Keratinocyte (primary cell): ENCODE measurements around the gene SLC38A8.

Source experiments
- EZH2 ChIP-seq: IDR thresholded peaks from one replicate; pipeline ENCODE4 v1.6.1; 2012; ENCODE audit warnings: inconsistent platforms, mild to moderate bottlenecking, low read length, moderate library complexity
- TF ChIP-seq, protein P1 (sequence below), 3 experiments: IDR thresholded peaks in 1 of 3; conservative IDR thresholded peaks in 1 of 3; optimal IDR thresholded peaks in 1 of 3; 2 replicates in 2 of 3; 3 replicates in 1 of 3; pipeline versions ENCODE3 to v1.5.1; 2011; ENCODE audit warnings: low read length in 3 of 3, mild to moderate bottlenecking in 3 of 3, moderate library complexity in 2 of 3, control low read depth in 1 of 3, inconsistent platforms in 1 of 3; ENCODE audit not compliant: insufficient read depth in 2 of 3; ENCODE audit errors: extremely low read depth in 1 of 3

- TF ChIP-seq EZH2: no peak
- TF ChIP-seq, protein P1, sequence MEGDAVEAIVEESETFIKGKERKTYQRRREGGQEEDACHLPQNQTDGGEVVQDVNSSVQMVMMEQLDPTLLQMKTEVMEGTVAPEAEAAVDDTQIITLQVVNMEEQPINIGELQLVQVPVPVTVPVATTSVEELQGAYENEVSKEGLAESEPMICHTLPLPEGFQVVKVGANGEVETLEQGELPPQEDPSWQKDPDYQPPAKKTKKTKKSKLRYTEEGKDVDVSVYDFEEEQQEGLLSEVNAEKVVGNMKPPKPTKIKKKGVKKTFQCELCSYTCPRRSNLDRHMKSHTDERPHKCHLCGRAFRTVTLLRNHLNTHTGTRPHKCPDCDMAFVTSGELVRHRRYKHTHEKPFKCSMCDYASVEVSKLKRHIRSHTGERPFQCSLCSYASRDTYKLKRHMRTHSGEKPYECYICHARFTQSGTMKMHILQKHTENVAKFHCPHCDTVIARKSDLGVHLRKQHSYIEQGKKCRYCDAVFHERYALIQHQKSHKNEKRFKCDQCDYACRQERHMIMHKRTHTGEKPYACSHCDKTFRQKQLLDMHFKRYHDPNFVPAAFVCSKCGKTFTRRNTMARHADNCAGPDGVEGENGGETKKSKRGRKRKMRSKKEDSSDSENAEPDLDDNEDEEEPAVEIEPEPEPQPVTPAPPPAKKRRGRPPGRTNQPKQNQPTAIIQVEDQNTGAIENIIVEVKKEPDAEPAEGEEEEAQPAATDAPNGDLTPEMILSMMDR (optimal IDR thresholded peaks at IDR 0.05 in 1 of 3, IDR thresholded peaks at IDR 0.05 in 1 of 3, conservative IDR thresholded peaks at IDR 0.05 in 1 of 3; ENCODE audit: extremely low read depth in 1 of 3, insufficient read depth in 2 of 3, low read length in 3 of 3): no peak
These were observed 17.7 kb downstream of the SLC38A8 start for GRCh38 chr16:84024854-84025253.
